GM12878 (cell line): ENCODE results near the gene CENPO. TPM values are rescaled to one million over a fixed set of nuclear protein-coding genes. Genes with fewer than 3 reads are reported as not detected.
A peak's percentile ranks its signal among the peaks of the same experiment; 100 is the strongest.

Experiments
- ATAC-seq: fragments of 200-7000 bp; cut with Tn5 transposase; 3 replicates; pipeline ENCODE4 v1.9.1; 2020; ENCODE audit warnings: mild to moderate bottlenecking, moderate library complexity
- BruUV-seq: library from RNA; stranded (reverse); fragments of 400-500 nt; replicated peaks from 2 replicates; lab custom pipeline; 2021; lab: Mats Ljungman, UMichigan
- CTCF ChIA-PET: fragments of 300-600 bp; sonication (Branson Sonifier 250); formaldehyde crosslinking; extraction: SDS; loops from one replicate; lab custom pipeline; 2021; ENCODE audit warnings: inconsistent platforms; lab: Yijun Ruan, JAX
- POLR2A ChIA-PET: fragments of 350-600 bp; formaldehyde crosslinking; extraction: SDS; loops from one replicate; lab custom pipeline; 2021; ENCODE audit warnings: inconsistent platforms; lab: Charles Lee
- RAD21 ChIA-PET: fragments of 300-600 bp; sonication (Branson Sonifier 250); formaldehyde crosslinking; loops from one replicate; lab custom pipeline; 2023; ENCODE audit warnings: antibody characterized with exemption; ENCODE audit not compliant: unreplicated experiment; lab: Charles Lee
- SMC1A ChIA-PET: fragments of 300-600 bp; sonication (Branson Sonifier 250); formaldehyde crosslinking; loops from one replicate; lab custom pipeline; 2023; ENCODE audit not compliant: unreplicated experiment, uncharacterized antibody; lab: Charles Lee
- DNase-seq: peaks from one replicate; pipeline ENCODE4 v3.0.0-alpha.2; 2011; ENCODE audit warnings: low read depth, low spot score
- FAIRE-seq: peaks from 3 replicates; lab custom pipeline; 2011; peaks lifted over from hg19 to GRCh38; lab: Jason Lieb, UNC
- H2AFZ ChIP-seq: 2 replicates; pipeline ENCODE4 v1.6.0; 2011; ENCODE audit warnings: low read depth, low read length, control low read depth; ENCODE audit not compliant: control insufficient read depth
- H3K27ac ChIP-seq: 2 replicates; pipeline ENCODE4 v1.5.1; 2011; ENCODE audit warnings: control low read depth; ENCODE audit not compliant: control insufficient read depth, insufficient read depth
- H3K27me3 ChIP-seq, 2 experiments: replicated peaks in 1 of 2; 2 replicates each; pipeline versions ENCODE4 v1.6.0 to v1.6.1; 2011; ENCODE audit warnings: low read length in 1 of 2; ENCODE audit not compliant: control insufficient read depth in 2 of 2, insufficient read depth in 2 of 2
- H3K36me3 ChIP-seq, 2 experiments: 2 replicates each; pipeline ENCODE4 v1.5.1; 2011; ENCODE audit warnings: low read length in 1 of 2; ENCODE audit not compliant: control insufficient read depth in 2 of 2, insufficient read depth in 2 of 2
- H3K4me1 ChIP-seq: 2 replicates; pipeline ENCODE4 v1.6.1; 2011; ENCODE audit warnings: mild to moderate bottlenecking, low read length, moderate library complexity, mixed read lengths; ENCODE audit not compliant: control insufficient read depth, insufficient read depth
- H3K4me2 ChIP-seq: 2 replicates; pipeline ENCODE4 v1.6.0; 2011; ENCODE audit warnings: control low read depth; ENCODE audit not compliant: control insufficient read depth, insufficient read depth
- H3K4me3 ChIP-seq: fragments of 200-600 bp; sonication (generic); 2 replicates; pipeline ENCODE4 v1.5.1; 2016
- H3K79me2 ChIP-seq: 2 replicates; pipeline ENCODE4 v1.6.0; 2011; ENCODE audit warnings: low read length; ENCODE audit not compliant: control insufficient read depth, insufficient read depth
- H3K9ac ChIP-seq: 2 replicates; pipeline ENCODE4 v1.8.0; 2011; ENCODE audit warnings: low read length, control low read depth, mixed read lengths; ENCODE audit not compliant: control insufficient read depth, insufficient read depth
- H3K9me3 ChIP-seq: replicated peaks from 3 replicates; pipeline ENCODE4 v1.5.1; 2011; ENCODE audit warnings: mild to moderate bottlenecking, low read length; ENCODE audit not compliant: control insufficient read depth, insufficient read depth
- H4K20me1 ChIP-seq: 2 replicates; pipeline ENCODE4 v1.6.0; 2011; ENCODE audit not compliant: control insufficient read depth, insufficient read depth
- BCL3 ChIP-seq: IDR thresholded peaks from 2 replicates; pipeline ENCODE4 v1.6.1; 2011; ENCODE audit warnings: borderline replicate concordance, low read depth, mild to moderate bottlenecking, moderate library complexity, low read length; ENCODE audit not compliant: insufficient read depth, poor library complexity, severe bottlenecking
- PBX3 ChIP-seq: IDR thresholded peaks from 2 replicates; pipeline ENCODE4 v1.6.1; 2011; ENCODE audit warnings: mild to moderate bottlenecking, low read depth, low read length, moderate library complexity; ENCODE audit not compliant: insufficient replicate concordance
- POLR2A ChIP-seq: IDR thresholded peaks from 2 replicates; pipeline ENCODE4 v1.6.1; 2011; ENCODE audit warnings: low read depth, mild to moderate bottlenecking, low read length
- WGBS: methylation state at CpG from one replicate; pipeline ENCODE4 v1.1.6; 2016; ENCODE audit warnings: low lambda C conversion rate; ENCODE audit not compliant: insufficient replicate concordance, insufficient coverage; ENCODE audit errors: missing lambda C conversion rate; 5-methylcytosine and 5-hydroxymethylcytosine counted together
- in situ Hi-C: fragments of 300-500 bp; cut with MboI; formaldehyde crosslinking; loops from 9 replicates; pipeline ENCODE4 v1.14.3; 2018; ENCODE audit warnings: mixed read lengths
- intact Hi-C: fragments of 100-400 bp; cut with micrococcal nuclease; formaldehyde crosslinking; loops from one replicate; pipeline ENCODE4 v1.14.2; 2022; ENCODE audit not compliant: unreplicated experiment
- polyA plus RNA-seq, 11 experiments: library from polyadenylated mRNA; depleted of rRNA in 4 of 11; unstranded in 6 of 11; stranded (reverse) in 5 of 11; fragments of >200 nt; fragmentation: Nextera tagmentation in 4 of 11; fragmentation: Illumina TruSeq in 1 of 11; extraction: Ambion mirVana in 4 of 11; extraction: Trizol in 1 of 11; gene quantifications; 1 replicate in 1 of 11; 2 replicates in 10 of 11; pipeline versions ENCODE4 v1.2.1 to v1.2.3, GENCODE V29; 2011 to 2016; ENCODE audit warnings: inconsistent platforms in 2 of 11, missing spikeins in 2 of 11, low read depth in 1 of 11
- total RNA-seq, 4 experiments: library from RNA; depleted of rRNA in 3 of 4; stranded (reverse); fragments of >200 nt in 3 of 4; fragmentation: Illumina TruSeq in 1 of 4; extraction: Trizol in 1 of 4; gene quantifications; 2 replicates each; pipeline versions ENCODE4 v1.2.1 to v1.2.3, GENCODE V29; 2013 to 2021
- TF ChIP-seq, protein P1 (sequence below): IDR thresholded peaks from 2 replicates; pipeline ENCODE4 v1.6.1; 2011; ENCODE audit warnings: low read depth, low read length, improper control_type of control experiment, borderline replicate concordance

Gene CENPO
- total and polyA plus RNA-seq, 10 of the 15 experiments (the other 5 are each of a cell fraction or from before 2014, with no cell fraction given) = 18.7 to 37.0 (median 31.4) TPM

GRCh38 chr2:24819442-24820174, 26.4 kb downstream of the CENPO start:
- Histone ChIP-seq H3K27me3 (no peaks in the 10 kb centered on the region), H3K36me3 (peaks cover 39 to 45% of the 10 kb centered on the region in 2 experiments), H2AFZ (no peak overlapping the region), H3K4me3 (no peak overlapping the region), H3K4me1 (no peaks in the 10 kb centered on the region), H4K20me1 (no peaks in the 10 kb centered on the region), H3K27ac (no peak overlapping the region), H3K9me3 (no peaks in the 10 kb centered on the region), H3K9ac (no peak overlapping the region), H3K4me2 (no peak overlapping the region), H3K79me2 (no peaks in the 10 kb centered on the region)
- SMC1A ChIA-PET = interaction anchor here (1.3 to 1.4 kb wide), 2 partner anchors 407 to 409 kb away, joined by 4 read pairs; no protein-coding TSS in a partner anchor
- intact Hi-C loops (loop anchor here (10.0 kb wide), 1 partner anchor 315 kb away; no protein-coding TSS in a partner anchor), in situ Hi-C loops (no loop called here)
- ATAC-seq (no peak), DNase-seq (no peak), FAIRE-seq (no peak)
- WGBS = 86% methylated on average over 20 of the region's 21 CpGs
- BruUV-seq = TSS peak; percentile 60
- POLR2A ChIA-PET = no interaction called here
- peak; percentile 20; the same call in 1 of the 2 replicates for TF ChIP-seq POLR2A
- TF ChIP-seq PBX3 = no peak
- TF ChIP-seq, protein P1, sequence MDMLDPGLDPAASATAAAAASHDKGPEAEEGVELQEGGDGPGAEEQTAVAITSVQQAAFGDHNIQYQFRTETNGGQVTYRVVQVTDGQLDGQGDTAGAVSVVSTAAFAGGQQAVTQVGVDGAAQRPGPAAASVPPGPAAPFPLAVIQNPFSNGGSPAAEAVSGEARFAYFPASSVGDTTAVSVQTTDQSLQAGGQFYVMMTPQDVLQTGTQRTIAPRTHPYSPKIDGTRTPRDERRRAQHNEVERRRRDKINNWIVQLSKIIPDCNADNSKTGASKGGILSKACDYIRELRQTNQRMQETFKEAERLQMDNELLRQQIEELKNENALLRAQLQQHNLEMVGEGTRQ = no peak
- peak; percentile 1 for TF ChIP-seq BCL3
- CTCF ChIA-PET = interaction anchor here (1.4 to 2.7 kb wide), 3 partner anchors 8 to 410 kb away, joined by 4 to 17 read pairs (median 5); no protein-coding TSS in a partner anchor
- RAD21 ChIA-PET = interaction anchor here (1.0 to 1.2 kb wide), 2 partner anchors 66 to 409 kb away, joined by 3 to 4 read pairs; no protein-coding TSS in a partner anchor
